HG03159 (cell line): ENCODE measurements around the gene EIF2B5.
A peak's percentile ranks its signal among the peaks of the same experiment; 100 is the strongest.
"Not testable (repeated sequence)": the region's sequence is repeated elsewhere in the genome, so short reads cannot be mapped to it uniquely, and the experiment has no call there.

ENCODE experiments used
- ATAC-seq: cut with Tn5 transposase; IDR thresholded peaks from one replicate; pipeline ENCODE4 v1.9.1; 2021; ENCODE audit warnings: mild to moderate bottlenecking, moderate library complexity; ENCODE audit not compliant: unreplicated experiment

EIF2B5 gene

GRCh38 chr3:184135149-184135910 lies at the start of gene EIF2B5:
EIF2B5 (plus strand) TSS chr3:184135358; CDS start chr3:184135386, 28 bp downstream.
- ATAC-seq, result peak; percentile 82

- no peak for ATAC-seq
Observed at GRCh38 chr3:184085389-184085852, 49.7 kb upstream of the EIF2B5 start.

- ATAC-seq, result no peak
Observed at GRCh38 chr3:184092199-184092598, 43.0 kb upstream of the EIF2B5 start.

GRCh38 chr3:184096811-184097383 lies 38.3 kb upstream of the EIF2B5 start, which contains the start of gene HTR3E:
HTR3E (plus strand) TSS chr3:184097064; CDS start chr3:184097530, 466 bp downstream.
- no peak for ATAC-seq

- ATAC-seq, result no peak
Observed at GRCh38 chr3:184097556-184097955, 37.6 kb upstream of the EIF2B5 start.

GRCh38 chr3:184099806-184100686 lies 35.1 kb upstream of the EIF2B5 start:
- no peak for ATAC-seq

GRCh38 chr3:184110316-184110725 lies 24.8 kb upstream of the EIF2B5 start:
- ATAC-seq, result no peak

- ATAC-seq, result no peak
Observed at GRCh38 chr3:184116017-184116416, 19.1 kb upstream of the EIF2B5 start.

GRCh38 chr3:184117636-184118035 lies 17.5 kb upstream of the EIF2B5 start:
- ATAC-seq, result no peak

GRCh38 chr3:184121031-184121430 lies 14.1 kb upstream of the EIF2B5 start:
- not testable (repeated sequence) for ATAC-seq

- no peak for ATAC-seq
Observed at GRCh38 chr3:184126006-184126405, 9.2 kb upstream of the EIF2B5 start.

- no peak for ATAC-seq
Observed at GRCh38 chr3:184129012-184129411, 6.1 kb upstream of the EIF2B5 start.

- ATAC-seq, result no peak
Observed at GRCh38 chr3:184132945-184133344, 2.2 kb upstream of the EIF2B5 start.

GRCh38 chr3:184133840-184134745 lies 1.1 kb upstream of the EIF2B5 start:
- ATAC-seq, result peak; percentile 29

GRCh38 chr3:184134746-184135148 lies 411 bp upstream of the EIF2B5 start:
- ATAC-seq, result peak; percentile 33

- no peak for ATAC-seq
Observed at GRCh38 chr3:184135911-184136260, 728 bp downstream of the EIF2B5 start.

GRCh38 chr3:184140436-184140835 lies 5.3 kb downstream of the EIF2B5 start:
- ATAC-seq, result no peak

- no peak for ATAC-seq
Observed at GRCh38 chr3:184142199-184142598, 7.0 kb downstream of the EIF2B5 start.

- ATAC-seq, result no peak
Observed at GRCh38 chr3:184143327-184143726, 8.2 kb downstream of the EIF2B5 start.

- ATAC-seq, result no peak
Observed at GRCh38 chr3:184144505-184144904, 9.3 kb downstream of the EIF2B5 start.
